Lower leg skin (tissue), 3 donors: Measurements from ENCODE around the gene USP17L26.
"Not testable (repeated sequence)": the region's sequence is repeated elsewhere in the genome, so short reads cannot be mapped to it uniquely, and the experiment has no call there.

Source experiments
- CTCF ChIP-seq, 3 donors: fragments of 450-650 bp; IDR thresholded peaks; one replicate each; pipeline ENCODE4 v1.5.1; 2016; ENCODE audit warnings: antibody characterized with exemption in 3 of 3, mild to moderate bottlenecking in 3 of 3, moderate library complexity in 2 of 3
- POLR2A ChIP-seq, 2 donors: fragments of 450-650 bp; IDR thresholded peaks; one replicate each; pipeline ENCODE4 v1.6.1; 2016 to 2017; ENCODE audit warnings: antibody characterized with exemption in 2 of 2, mild to moderate bottlenecking in 1 of 2, moderate library complexity in 1 of 2

- TF ChIP-seq CTCF, POLR2A (IDR thresholded peaks at IDR 0.05): not testable (repeated sequence)
These were observed 9.4 kb downstream of the USP17L26 start, which contains the start of gene USP17L27 for GRCh38 chr4:9343848-9344247.
